HG02884 (cell line): ENCODE data around the gene TACR1.
A peak's percentile ranks its signal among the peaks of the same experiment; 100 is the strongest.
"Not testable (repeated sequence)": the region's sequence is repeated elsewhere in the genome, so short reads cannot be mapped to it uniquely, and the experiment has no call there.

Experiments
- ATAC-seq: cut with Tn5 transposase; IDR thresholded peaks from one replicate; pipeline ENCODE4 v1.9.1; 2021; ENCODE audit warnings: mild to moderate bottlenecking, moderate library complexity; ENCODE audit not compliant: unreplicated experiment

The TACR1 gene

DNA sequence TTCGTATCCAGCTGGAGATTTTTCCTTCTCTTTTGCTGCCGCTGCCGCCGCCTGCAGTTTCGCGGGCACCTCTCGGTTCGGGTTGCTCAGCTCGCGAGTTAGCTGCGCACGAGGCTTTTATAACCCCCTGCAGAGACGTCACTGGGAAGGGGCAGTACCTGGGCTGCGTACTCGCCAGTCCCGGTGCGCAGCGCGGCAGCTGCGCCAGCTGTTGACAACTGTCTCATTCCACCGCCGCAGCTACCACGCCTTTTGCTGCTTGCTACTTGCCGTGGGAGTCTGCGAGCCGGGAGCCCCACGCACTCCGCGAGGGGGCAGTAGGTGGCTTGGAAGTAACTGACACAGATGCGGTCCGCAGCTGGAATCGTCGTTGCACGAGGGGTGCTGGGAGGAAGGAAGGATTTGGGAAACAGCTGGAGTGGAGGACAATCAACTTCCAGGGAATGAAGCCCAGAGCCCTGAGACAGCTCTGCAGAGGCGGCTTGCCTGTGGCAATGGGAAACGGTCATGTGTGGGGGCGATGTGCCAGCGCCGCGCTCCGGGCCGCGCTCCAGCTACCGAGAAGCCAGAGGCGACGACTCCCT is at the start of gene TACR1:
Gene TACR1, minus strand, starts transcription at position 93 of the 584 bp plus-strand sequence. CDS start 586 bp downstream, outside the sequence.
- ATAC-seq: peak; percentile 62

GRCh38 chr2:75248581-75248980 is 49.3 kb upstream of the TACR1 start:
- ATAC-seq: not testable (repeated sequence)

DNA sequence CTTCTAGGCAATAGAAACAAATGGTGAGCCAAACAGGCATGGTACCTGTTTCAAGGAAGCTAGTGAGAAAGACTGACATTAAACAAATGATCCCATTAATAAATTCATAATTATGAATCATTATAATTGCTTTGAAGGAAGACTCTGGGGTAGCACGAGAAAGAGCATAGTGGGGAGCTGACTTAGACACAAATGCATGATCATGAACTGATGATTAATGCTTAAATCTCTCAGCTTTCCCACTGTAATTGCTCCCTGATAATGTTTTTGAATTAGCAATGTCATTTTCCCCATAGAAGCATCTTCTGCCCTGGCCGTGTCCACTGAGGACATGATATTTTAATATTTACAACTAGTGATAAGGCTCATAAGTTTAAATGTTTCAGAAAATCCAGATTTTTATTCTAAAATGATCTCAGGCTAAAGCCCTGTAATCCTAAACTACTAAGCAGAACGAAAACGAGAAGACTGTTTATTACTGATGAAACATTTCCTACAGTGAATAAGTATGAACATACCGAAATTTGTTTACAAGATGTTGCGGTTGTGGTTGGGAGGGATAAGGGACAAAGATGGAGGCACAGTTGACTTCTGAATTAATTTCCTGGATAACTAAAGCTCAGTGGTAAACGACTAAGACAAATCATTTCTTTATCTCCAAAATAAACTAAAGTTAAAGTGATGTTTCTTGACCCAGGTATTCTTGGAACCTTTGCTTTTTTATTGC is 47.3 kb upstream of the TACR1 start:
- no peak for ATAC-seq

GRCh38 chr2:75243219-75243618 is 43.9 kb upstream of the TACR1 start:
- ATAC-seq: no peak

- ATAC-seq: no peak
Measured at GRCh38 chr2:75241696-75242095, 42.4 kb upstream of the TACR1 start.

- ATAC-seq: no peak
Measured at GRCh38 chr2:75238670-75239330, 39.5 kb upstream of the TACR1 start.

DNA sequence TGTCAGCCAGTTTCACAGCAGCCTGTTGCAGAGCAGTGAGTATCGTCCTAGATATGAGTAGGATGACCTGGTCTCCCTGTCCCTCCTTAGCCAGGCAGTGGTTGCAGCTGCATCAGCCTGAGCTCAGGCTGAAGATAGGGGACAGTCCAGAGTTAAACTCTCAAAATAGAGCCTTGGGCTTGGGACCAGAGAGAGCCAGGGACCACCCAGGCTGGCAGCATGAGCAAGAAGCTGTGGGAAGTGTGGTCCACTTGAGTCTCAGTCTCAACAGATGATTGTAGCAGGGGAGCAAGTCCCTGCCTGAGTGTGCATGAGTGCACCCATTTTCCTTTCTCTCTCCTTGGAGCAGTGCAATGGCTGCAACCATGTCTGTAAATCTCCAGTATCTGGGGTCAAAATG is 38.0 kb upstream of the TACR1 start:
- ATAC-seq: no peak

DNA sequence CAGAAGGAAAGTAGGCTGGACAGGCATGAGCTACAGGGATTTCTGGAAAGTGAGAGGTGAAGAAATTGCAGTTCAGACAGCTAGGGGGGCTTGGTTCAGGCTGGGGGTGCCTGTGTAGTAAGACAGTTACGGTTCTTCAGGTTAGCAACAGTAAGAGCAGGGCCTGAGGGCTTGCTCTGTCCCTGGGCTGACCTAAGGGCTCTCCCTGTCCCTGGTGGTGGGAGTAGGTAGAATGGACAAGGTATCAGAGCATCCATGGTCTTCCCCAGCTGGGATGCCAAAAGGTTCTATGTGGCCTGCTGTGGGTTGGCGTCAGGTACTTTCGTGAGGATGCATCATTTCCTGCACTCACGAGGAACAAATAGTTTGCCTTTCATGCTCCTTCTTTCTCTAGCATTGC is 34.6 kb upstream of the TACR1 start:
- no peak for ATAC-seq

DNA sequence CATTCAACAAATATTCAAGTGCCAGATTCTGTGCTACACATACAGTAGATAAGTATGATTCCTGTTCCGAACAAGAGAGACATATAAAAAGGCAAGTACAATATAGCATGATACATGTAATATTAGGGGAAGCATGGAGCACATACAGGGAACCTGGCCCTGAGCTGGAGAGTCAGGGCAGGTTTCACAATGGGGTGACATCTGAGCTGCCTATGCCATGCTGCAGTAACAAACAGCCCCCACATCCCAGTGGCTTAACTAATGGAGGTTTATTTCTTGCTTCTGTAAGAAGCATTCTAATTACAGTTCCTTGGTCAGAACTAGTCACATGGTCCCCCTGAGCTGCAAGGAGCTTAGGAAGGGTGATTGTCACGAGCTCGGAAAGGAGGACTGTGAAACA is 27.3 kb upstream of the TACR1 start:
- ATAC-seq: no peak

GRCh38 chr2:75226099-75226498 is 26.8 kb upstream of the TACR1 start:
- ATAC-seq: no peak

GRCh38 chr2:75224636-75225094 is 25.3 kb upstream of the TACR1 start:
- ATAC-seq: no peak

DNA sequence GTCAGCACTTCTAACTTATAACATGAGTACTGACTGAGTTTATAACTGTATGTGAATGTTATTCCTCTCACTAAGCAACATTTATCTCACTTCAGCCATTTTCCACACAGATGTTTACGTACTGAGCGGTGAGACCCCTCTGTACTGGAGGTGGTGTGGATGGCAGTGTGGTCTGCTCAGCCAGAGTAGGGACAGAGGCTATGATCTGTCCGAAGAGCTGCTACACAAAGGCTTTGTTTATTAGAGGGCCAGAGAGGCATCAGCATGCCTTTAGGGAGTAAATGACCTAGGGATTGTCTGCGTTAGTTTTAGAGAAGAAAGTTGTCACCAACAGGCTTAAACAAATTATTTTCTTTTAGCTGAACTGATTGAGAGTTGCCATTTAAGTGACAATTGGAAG is 23.2 kb upstream of the TACR1 start:
- ATAC-seq: no peak

DNA sequence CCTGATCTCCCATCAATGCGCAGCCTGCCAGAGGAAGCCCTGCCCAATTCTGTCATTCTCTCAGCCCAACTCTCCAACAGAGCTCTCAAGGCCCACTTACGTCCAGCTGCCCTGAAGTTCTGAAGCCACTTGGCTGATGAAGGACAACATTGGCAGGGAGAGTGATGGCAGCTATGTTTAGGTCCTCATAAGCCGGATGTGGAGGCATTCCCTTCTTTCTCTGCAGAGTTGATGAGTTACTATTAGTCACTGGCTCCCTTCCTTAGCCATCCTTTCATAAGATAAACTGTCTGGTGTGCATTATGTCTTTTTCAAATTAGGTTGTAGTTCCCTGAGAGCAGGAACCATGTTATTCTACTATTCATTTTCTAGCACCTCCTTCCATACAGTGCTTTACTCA is 22.5 kb upstream of the TACR1 start:
- ATAC-seq: no peak

DNA sequence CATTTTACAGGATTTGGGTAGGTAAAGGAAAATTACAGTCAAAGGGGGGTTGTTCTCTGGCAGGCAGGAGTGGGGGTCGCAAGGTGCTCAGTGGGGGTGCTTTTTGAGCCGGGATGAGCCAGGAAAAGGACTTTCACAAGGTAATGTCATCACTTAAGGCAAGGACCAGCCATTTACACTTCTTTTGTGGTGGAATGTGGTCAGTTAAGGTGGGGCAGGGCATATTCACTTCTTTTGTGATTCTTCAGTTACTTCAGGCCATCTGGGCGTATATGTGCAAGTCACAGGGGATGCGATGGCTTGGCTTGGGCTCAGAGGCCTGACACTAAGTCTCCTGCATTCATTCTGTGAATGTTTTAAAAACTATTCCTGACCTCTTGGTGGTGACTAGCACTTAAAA is 19.9 kb upstream of the TACR1 start:
- ATAC-seq: not testable (repeated sequence)

DNA sequence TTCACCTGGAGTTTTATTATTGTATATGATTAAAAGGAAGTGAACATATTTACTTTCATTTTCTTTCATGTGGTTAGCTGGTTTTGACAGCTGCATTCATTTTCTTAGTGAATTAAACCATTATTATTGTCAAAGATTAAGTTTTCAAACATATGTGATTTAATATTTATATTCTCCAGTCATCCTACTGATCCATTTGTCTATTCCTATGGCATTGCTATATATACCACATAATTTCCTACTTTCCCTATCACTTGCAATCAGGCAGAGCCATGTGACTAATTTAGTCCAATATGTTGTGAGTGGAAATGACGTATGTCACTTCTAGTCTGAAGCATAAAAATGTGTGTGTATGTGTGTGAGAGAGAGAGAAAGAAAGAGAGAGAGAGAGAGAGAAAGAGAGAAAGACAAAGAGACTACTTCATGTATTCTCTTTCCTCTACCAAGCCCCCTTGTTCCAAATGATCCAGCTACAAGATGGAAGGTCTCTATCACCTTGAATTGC is 12.0 kb upstream of the TACR1 start:
- ATAC-seq: no peak

DNA sequence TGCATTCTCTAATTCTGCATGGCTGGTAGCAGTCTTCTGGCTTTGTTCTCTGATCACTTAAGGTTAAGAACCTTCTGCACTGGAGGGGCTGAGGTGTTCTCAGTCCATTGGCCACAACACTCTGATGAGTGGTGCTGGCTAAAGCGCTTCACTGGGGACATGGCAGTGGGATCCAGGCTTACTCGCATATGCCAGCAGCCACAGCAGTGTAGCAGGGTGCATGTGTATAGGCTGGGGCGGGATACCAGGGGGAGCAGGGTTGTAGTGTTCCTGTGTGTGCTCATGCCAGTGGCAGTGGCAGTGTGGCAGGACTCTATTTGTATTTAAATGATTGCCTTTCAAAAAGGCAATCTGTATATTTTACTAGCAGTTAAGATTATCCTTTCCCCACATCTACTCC is 11.1 kb upstream of the TACR1 start:
- no peak for ATAC-seq

GRCh38 chr2:75208738-75209137 is 9.4 kb upstream of the TACR1 start:
- ATAC-seq: no peak

DNA sequence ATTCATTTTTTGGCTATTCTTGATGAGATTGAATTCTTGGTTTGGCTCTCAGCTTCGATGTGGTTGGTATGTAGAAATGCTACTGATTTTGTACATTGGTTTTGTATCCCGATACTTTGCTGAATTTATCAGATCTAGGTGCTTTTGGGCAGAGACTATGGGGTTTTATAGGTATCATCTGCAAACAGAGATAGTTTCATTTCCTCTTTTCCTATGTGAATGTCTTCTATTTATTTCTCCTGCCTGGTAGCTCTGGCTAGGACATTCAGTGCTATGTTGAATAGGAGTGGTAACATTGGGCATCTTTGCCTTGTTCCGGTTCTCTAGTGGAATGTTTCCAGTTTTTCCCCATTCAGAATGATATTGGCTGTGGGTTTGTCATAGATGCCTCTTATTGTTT is 5.5 kb upstream of the TACR1 start:
- no peak for ATAC-seq

DNA sequence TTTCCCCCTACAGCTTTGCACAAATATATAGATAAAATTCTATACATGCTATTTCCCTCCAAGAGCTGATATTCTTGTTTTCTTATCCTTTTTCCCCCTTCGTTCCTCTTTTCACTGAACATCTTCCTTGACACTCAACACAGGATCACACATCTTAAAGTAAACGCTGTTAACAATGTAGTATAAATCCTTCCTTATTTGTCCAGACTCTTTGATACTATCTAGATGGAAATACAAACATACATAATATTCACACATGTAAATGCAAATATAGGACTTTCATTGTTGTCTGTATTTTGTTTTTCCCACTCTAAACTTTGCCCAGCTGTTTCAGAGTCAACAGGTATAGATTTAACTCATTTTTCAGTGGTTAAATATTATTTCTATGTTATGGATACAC is 3.0 kb upstream of the TACR1 start:
- no peak for ATAC-seq

- peak; percentile 25 for ATAC-seq
Measured at GRCh38 chr2:75200140-75201096, 1.1 kb upstream of the TACR1 start.
